ENCODE data around the gene UGT1A5. TPM values are rescaled to one million over a fixed set of nuclear protein-coding genes. Genes with fewer than 3 reads are reported as not detected.
"Not testable (repeated sequence)": the region's sequence is repeated elsewhere in the genome, so short reads cannot be mapped to it uniquely, and the experiment has no call there.

UGT1A5 gene
- total RNA-seq, 1 donor from 2014 or later, result not detected

DNA sequence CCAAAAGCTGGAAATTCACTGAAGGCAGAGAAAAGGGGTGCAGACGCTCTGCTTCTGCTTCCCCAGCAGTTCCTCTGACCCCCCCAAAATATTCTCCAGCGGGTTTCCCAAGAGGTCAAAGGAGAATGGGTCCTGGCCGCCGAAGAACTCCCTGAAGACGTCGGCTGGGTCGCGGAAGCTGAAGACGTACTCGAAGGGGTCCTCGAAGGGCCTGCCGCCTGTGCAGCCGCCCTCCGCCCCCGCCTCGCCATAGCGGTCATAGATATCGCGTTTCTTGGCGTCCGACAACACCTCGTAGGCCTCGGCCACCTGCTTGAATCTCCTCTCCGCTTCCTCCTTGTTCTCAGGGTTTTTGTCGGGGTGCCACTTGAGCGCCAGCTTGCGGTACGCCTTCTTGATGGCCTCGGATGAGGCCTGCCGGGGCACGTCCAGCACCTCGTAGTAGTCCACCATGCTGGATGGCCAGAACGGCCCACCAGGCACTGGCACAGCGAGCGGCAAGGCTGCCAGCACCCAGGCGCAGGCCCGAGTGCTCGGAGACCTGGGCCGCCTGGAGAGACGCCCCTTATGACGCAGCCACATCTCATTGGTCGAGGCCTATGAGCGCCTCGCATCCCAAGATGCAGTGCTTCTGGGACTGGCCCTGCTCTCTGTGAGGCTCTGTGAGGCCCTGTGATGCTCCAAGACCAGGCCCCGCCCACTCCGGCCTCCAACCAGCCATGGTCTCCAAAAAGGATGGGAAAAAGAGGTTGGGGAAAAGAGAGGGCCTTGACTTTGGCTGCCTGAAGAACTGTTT, 31.0 kb downstream of the UGT1A5 start:
- Mint-ChIP-seq H3K9me3 (no peaks in the 10 kb centered on the region), H3K36me3 (ENCODE audit: low read depth) (no peaks in the 10 kb centered on the region), H3K27ac (no peak overlapping the region), H3K4me3 (no peak overlapping the region), H3K27me3 (ENCODE audit: insufficient read depth) (no peaks in the 10 kb centered on the region), H3K4me1 (ENCODE audit: low read depth) (no peaks in the 10 kb centered on the region)
- DNase-seq (ENCODE audit: low spot score), result no peak
- intact Hi-C loops (cut with micrococcal nuclease), result no loop called here

- no peaks in the 10 kb centered on the region for H3K36me3 Mint-ChIP-seq (ENCODE audit: low read depth)
- no peak for DNase-seq (ENCODE audit: low spot score)
- H3K27ac Mint-ChIP-seq, result no peak overlapping the region
- intact Hi-C loops (cut with micrococcal nuclease), result no loop called here
- H3K27me3 Mint-ChIP-seq (ENCODE audit: insufficient read depth), result no peaks in the 10 kb centered on the region
- H3K4me3 Mint-ChIP-seq, result no peak overlapping the region
- H3K4me1 Mint-ChIP-seq (ENCODE audit: low read depth), result no peaks in the 10 kb centered on the region
- H3K9me3 Mint-ChIP-seq, result peaks cover 10% of the 10 kb centered on the region
Measured at GRCh38 chr2:233745073-233745755, 32.5 kb downstream of the UGT1A5 start.

GRCh38 chr2:233745838-233746237, 33.1 kb downstream of the UGT1A5 start:
- DNase-seq (ENCODE audit: low spot score); H3K4me1 Mint-ChIP-seq (ENCODE audit: low read depth); H3K36me3 Mint-ChIP-seq (ENCODE audit: low read depth); H3K4me3 Mint-ChIP-seq; intact Hi-C loops (cut with micrococcal nuclease); H3K27ac Mint-ChIP-seq; H3K27me3 Mint-ChIP-seq (ENCODE audit: insufficient read depth): not testable (repeated sequence)
- H3K9me3 Mint-ChIP-seq, result peaks cover 12% of the 10 kb centered on the region

DNA sequence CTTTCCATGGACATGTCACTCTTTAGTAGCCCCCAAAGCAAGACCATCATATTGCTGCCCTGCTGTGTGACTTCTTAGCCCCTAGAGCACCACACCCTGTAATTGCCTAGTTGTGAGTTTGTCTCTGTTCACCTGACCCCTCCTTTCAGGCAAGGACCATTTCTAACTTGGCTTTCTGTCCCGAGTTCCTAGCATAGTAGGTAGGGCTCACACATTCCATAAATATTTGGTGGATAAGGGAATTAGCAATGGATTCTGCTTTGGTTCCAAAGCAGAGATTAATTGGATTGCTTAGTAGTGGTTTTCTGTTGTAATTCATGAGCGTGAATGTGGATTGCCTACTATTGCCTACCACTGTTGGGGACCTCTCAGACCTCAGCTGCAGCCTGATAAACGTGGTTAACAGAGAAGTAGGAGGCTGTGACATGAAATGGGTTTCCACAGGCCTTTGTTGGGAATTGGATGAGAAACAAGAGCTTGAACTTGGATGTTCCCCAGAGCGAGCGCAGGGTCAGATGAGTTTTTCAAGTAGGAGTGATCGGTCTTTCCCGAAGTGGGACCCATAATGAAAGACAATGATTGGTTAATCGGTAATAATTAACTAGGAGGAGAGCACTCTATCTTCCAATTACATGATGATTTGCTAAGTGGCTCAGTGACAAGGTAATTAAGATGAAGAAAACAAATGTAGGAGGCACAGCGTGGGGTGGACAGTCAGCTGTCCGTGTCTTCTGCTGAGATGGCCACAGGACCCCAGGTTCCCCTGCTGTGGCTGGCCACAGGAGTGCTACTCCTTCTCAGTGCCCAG, 34.0 kb downstream of the UGT1A5 start:
- intact Hi-C loops (cut with micrococcal nuclease), result no loop called here
- H3K36me3 Mint-ChIP-seq (ENCODE audit: low read depth), result peaks cover 1% of the 10 kb centered on the region
- H3K27me3 Mint-ChIP-seq (ENCODE audit: insufficient read depth), result no peaks in the 10 kb centered on the region
- H3K27ac Mint-ChIP-seq, result no peak overlapping the region
- H3K4me1 Mint-ChIP-seq (ENCODE audit: low read depth), result no peaks in the 10 kb centered on the region
- DNase-seq (ENCODE audit: low spot score), result no peak
- peaks cover 21% of the 10 kb centered on the region for H3K9me3 Mint-ChIP-seq
- no peak overlapping the region for H3K4me3 Mint-ChIP-seq

DNA sequence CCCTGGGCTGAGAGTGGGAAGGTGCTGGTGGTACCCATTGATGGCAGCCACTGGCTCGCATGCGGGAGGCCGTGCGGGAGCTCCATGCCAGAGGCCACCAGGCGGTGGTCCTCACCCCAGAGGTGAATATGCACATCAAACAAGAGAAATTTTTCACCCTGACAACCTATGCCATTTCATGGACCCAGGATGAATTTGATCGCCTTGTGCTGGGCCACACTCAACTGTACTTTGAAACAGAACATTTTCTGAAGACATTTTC, 34.5 kb downstream of the UGT1A5 start:
- Mint-ChIP-seq H3K4me1 (ENCODE audit: low read depth) (no peaks in the 10 kb centered on the region), H3K9me3 (peaks cover 25% of the 10 kb centered on the region)
- no peak for DNase-seq (ENCODE audit: low spot score)

GRCh38 chr2:233750689-233751088, 38.0 kb downstream of the UGT1A5 start:
- intact Hi-C loops (cut with micrococcal nuclease); H3K27ac Mint-ChIP-seq; H3K4me1 Mint-ChIP-seq (ENCODE audit: low read depth); H3K36me3 Mint-ChIP-seq (ENCODE audit: low read depth); H3K27me3 Mint-ChIP-seq (ENCODE audit: insufficient read depth); H3K4me3 Mint-ChIP-seq; DNase-seq (ENCODE audit: low spot score): not testable (repeated sequence)
- peaks cover 25% of the 10 kb centered on the region for H3K9me3 Mint-ChIP-seq

More for the DNA sequence above, 34.5 kb downstream of the UGT1A5 start:
- Mint-ChIP-seq H3K27ac (no peak overlapping the region), H3K27me3 (ENCODE audit: insufficient read depth) (no peaks in the 10 kb centered on the region), H3K36me3 (ENCODE audit: low read depth) (peaks cover 1% of the 10 kb centered on the region), H3K4me3 (no peak overlapping the region)
- intact Hi-C loops (cut with micrococcal nuclease), result no loop called here

DNA sequence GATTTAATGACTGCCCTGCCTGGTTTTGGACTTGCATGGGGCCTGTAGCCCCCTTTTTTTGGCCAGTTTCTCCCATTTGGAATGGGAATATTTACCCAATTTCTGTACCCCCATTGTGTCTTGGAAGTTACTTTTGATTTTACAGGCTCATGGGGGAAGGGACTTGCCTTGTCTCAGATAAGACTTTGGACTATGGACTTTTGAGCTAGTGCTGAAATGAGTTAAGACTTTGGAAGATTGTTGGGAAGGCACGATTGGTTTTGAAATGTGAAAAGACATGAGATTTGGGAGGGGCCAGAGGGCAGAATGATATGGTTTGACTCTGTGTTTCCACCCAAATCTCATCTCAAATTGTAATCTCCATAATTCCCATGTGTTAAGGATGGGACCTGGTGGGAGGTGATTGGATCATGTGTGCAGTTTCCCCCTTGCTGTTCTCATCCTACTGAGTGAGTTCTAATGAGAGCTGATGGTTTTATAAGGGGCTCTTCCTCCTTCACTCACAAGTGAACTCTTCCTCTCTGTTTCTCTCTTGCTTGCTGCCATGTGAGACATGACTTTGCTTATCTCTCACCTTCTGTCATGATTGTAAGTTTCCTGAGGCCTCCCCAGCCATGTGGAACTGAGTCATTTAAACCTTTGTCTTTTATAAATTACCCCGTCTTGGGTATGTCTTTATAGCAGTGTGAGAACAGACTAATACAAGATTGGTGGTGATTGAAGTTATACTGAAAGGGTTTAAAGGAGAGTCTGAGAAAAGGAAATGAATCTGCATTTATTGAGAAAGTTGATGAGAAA, 38.7 kb downstream of the UGT1A5 start:
- DNase-seq (ENCODE audit: low spot score); intact Hi-C loops (cut with micrococcal nuclease); H3K27me3 Mint-ChIP-seq (ENCODE audit: insufficient read depth); H3K4me1 Mint-ChIP-seq (ENCODE audit: low read depth); H3K36me3 Mint-ChIP-seq (ENCODE audit: low read depth); H3K4me3 Mint-ChIP-seq; H3K27ac Mint-ChIP-seq: not testable (repeated sequence)
- H3K9me3 Mint-ChIP-seq, result peaks cover 25% of the 10 kb centered on the region

DNA sequence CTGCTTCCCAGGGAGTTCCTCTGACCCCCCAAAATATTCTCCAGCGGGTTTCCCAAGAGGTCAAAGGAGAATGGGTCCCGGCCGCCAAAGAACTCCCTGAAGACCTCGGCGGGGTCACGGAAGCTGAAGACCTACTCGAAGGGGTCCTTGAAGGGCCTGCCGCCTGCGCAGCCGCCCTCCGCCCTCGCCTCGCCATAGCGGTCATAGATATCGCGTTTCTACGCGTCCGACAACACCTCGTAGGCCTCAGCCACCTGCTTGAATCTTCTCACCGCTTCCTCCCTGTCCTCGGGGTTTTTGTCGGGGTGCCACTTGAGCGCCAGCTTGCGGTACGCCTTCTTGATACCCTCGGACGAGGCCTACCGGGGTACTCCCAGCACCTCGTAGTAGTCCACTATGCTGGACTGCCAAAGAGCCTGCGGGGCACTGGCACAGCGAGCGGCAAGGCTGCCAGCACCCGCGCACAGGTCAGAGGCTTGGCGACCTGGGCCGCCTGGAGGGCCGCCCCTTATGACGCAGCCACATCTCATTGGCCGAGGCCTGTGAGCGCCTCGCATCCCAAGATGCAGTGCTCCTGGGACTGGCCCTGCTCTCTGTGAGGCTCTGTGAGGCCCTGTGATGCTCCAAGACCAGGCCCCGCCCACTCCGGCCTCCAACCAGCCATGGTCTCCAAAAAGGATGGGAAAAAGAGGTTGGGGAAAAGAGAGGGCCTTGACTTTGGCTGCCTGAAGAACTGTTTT, 42.3 kb downstream of the UGT1A5 start:
- Mint-ChIP-seq H3K36me3 (ENCODE audit: low read depth) (peaks cover 1% of the 10 kb centered on the region), H3K27ac (no peak overlapping the region), H3K9me3 (peaks cover 17% of the 10 kb centered on the region), H3K4me3 (no peak overlapping the region), H3K27me3 (ENCODE audit: insufficient read depth) (peaks cover 2% of the 10 kb centered on the region), H3K4me1 (ENCODE audit: low read depth) (no peaks in the 10 kb centered on the region)
- no peak for DNase-seq (ENCODE audit: low spot score)
- intact Hi-C loops (cut with micrococcal nuclease), result no loop called here

DNA sequence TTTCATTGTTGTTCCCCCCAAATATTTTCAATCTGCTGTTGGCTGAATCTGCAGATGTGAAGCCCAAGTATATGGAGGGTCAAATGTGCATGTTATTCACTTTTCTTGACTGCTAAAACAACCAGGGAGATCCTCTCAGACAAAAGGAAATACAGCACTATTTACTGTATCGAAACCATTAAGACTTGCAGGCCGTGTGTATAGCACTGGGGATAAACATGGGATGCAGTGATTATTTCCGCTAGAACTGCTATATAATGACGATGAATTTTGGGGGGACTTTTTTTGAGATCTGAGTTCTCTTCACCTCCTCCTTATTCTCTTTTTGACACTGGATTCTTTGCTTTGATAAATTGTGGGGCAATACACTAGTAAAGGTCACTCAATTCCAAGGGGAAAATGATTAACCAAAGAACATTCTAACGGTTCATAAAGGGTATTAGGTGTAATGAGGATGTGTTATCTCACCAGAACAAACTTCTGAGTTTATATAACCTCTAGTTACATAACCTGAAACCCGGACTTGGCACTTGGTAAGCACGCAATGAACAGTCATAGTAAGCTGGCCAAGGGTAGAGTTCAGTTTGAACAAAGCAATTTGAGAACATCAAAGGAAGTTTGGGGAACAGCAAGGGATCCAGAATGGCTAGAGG, 43.8 kb downstream of the UGT1A5 start:
- no peaks in the 10 kb centered on the region for H3K4me1 Mint-ChIP-seq (ENCODE audit: low read depth)
- H3K36me3 Mint-ChIP-seq (ENCODE audit: low read depth), result peaks cover 1% of the 10 kb centered on the region
- peaks cover 6% of the 10 kb centered on the region for H3K9me3 Mint-ChIP-seq

DNA sequence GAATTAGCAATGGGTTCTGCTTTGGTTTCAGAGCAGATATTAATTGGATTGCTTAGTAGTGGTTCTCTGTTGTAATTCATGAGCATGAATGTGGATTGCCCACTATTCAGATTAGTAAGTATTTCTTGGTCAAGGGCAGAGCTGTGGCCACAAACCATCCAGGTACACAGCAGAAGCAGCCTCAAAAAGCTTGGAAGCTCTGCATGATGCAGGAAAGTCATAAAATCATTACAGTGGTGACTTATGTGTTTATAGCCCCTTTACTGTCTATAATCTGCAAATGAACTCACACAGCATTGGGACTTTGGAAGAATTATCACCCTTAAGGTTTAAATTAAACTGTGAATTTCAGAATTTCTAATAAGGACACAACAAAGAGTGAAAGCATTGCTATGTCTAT, 45.4 kb downstream of the UGT1A5 start:
- H3K9me3 Mint-ChIP-seq, result no peaks in the 10 kb centered on the region
- peaks cover 2% of the 10 kb centered on the region for H3K27me3 Mint-ChIP-seq (ENCODE audit: insufficient read depth)
- intact Hi-C loops (cut with micrococcal nuclease), result no loop called here

More for the DNA sequence above, 43.8 kb downstream of the UGT1A5 start:
- Mint-ChIP-seq H3K27ac (no peak overlapping the region), H3K4me3 (no peak overlapping the region), H3K27me3 (ENCODE audit: insufficient read depth) (peaks cover 2% of the 10 kb centered on the region)
- DNase-seq (ENCODE audit: low spot score), result no peak
- intact Hi-C loops (cut with micrococcal nuclease), result no loop called here

GRCh38 chr2:233758849-233759248, 46.1 kb downstream of the UGT1A5 start:
- Mint-ChIP-seq H3K36me3 (ENCODE audit: low read depth) (no peaks in the 10 kb centered on the region), H3K27me3 (ENCODE audit: insufficient read depth) (peaks cover 2% of the 10 kb centered on the region), H3K4me3 (no peak overlapping the region), H3K9me3 (no peaks in the 10 kb centered on the region), H3K4me1 (ENCODE audit: low read depth) (no peaks in the 10 kb centered on the region), H3K27ac (no peak overlapping the region)
- intact Hi-C loops (cut with micrococcal nuclease), result no loop called here
- DNase-seq (ENCODE audit: low spot score), result no peak

More for the DNA sequence above, 45.4 kb downstream of the UGT1A5 start:
- Mint-ChIP-seq H3K4me3 (no peak overlapping the region), H3K4me1 (ENCODE audit: low read depth) (no peaks in the 10 kb centered on the region), H3K36me3 (ENCODE audit: low read depth) (no peaks in the 10 kb centered on the region), H3K27ac (no peak overlapping the region)
- no peak for DNase-seq (ENCODE audit: low spot score)

DNA sequence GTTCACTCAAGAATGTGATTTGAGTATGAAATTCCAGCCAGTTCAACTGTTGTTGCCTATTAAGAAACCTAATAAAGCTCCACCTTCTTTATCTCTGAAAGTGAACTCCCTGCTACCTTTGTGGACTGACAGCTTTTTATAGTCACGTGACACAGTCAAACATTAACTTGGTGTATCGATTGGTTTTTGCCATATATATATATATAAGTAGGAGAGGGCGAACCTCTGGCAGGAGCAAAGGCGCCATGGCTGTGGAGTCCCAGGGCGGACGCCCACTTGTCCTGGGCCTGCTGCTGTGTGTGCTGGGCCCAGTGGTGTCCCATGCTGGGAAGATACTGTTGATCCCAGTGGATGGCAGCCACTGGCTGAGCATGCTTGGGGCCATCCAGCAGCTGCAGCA, 47.3 kb downstream of the UGT1A5 start, which contains the start of gene UGT1A1:
UGT1A1 (plus strand) TSS at position 228 of the 400 bp plus-strand sequence; CDS start at position 246, 18 bp downstream.
- no peak for DNase-seq (ENCODE audit: low spot score)
- H3K27ac Mint-ChIP-seq, result no peak within 1 kb of the TSS
- no peaks in the 10 kb centered on the region for H3K9me3 Mint-ChIP-seq
- no peaks in the 10 kb centered on the region for H3K36me3 Mint-ChIP-seq (ENCODE audit: low read depth)
- H3K4me1 Mint-ChIP-seq (ENCODE audit: low read depth), result no peaks in the 10 kb centered on the region
- intact Hi-C loops (cut with micrococcal nuclease), result no loop called here
- peaks cover 2% of the 10 kb centered on the region for H3K27me3 Mint-ChIP-seq (ENCODE audit: insufficient read depth)
- H3K4me3 Mint-ChIP-seq, result no peak within 1 kb of the TSS
